GM12892 (cell line): ENCODE measurements around the gene NSF.

Experiments used
- POLR2A ChIP-seq: IDR thresholded peaks from 2 replicates; pipeline ENCODE4 v1.6.1; 2011; ENCODE audit warnings: low read depth, low read length, control low read depth
- POLR2AphosphoS5 ChIP-seq: IDR thresholded peaks from 2 replicates; pipeline ENCODE4 v1.6.1; 2011; ENCODE audit warnings: low read depth, low read length, control low read depth
- TAF1 ChIP-seq: IDR thresholded peaks from 2 replicates; pipeline ENCODE4 v1.6.1; 2011; ENCODE audit warnings: low read depth, mild to moderate bottlenecking, control low read depth, low read length, borderline replicate concordance

- TF ChIP-seq TAF1 (no peak), POLR2A (no peak), POLR2AphosphoS5 (no peak)
Observed at GRCh38 chr17:46719891-46720290, 129.4 kb downstream of the NSF start.
